Measurements from ENCODE around the gene CYP2A7.
"Not testable (repeated sequence)": the region's sequence is repeated elsewhere in the genome, so short reads cannot be mapped to it uniquely, and the experiment has no call there.

- not testable (repeated sequence) for TF ChIP-seq CTCF (IDR thresholded peaks at IDR 0.05; ENCODE audit: insufficient read depth, low read length, poor library complexity, severe bottlenecking); EZH2phosphoT487 (conservative IDR thresholded peaks at IDR 0.05; ENCODE audit: low read length)
These were observed 15.1 kb upstream of the CYP2A7 start for GRCh38 chr19:40896843-40897789.

Data from SU-DHL-6 (cell line).